Femur (tissue), 1 donor: ENCODE results near the gene IL17A.

Source experiments
- DNase-seq: peaks from one replicate; pipeline ENCODE4 v3.0.0-alpha.2; 2017

Gene IL17A

DNA sequence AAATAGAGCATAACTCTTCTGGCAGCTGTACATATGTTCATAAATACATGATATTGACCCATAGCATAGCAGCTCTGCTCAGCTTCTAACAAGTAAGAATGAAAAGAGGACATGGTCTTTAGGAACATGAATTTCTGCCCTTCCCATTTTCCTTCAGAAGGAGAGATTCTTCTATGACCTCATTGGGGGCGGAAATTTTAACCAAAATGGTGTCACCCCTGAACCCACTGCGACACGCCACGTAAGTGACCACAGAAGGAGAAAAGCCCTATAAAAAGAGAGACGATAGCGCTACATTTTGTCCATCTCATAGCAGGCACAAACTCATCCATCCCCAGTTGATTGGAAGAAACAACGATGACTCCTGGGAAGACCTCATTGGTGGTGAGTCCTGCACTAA lies at the start of gene IL17A:
Gene IL17A (plus strand): TSS at position 301 of the 400 bp plus-strand sequence. CDS start 57 bp downstream, at position 358.
- DNase-seq: no peak

DNA sequence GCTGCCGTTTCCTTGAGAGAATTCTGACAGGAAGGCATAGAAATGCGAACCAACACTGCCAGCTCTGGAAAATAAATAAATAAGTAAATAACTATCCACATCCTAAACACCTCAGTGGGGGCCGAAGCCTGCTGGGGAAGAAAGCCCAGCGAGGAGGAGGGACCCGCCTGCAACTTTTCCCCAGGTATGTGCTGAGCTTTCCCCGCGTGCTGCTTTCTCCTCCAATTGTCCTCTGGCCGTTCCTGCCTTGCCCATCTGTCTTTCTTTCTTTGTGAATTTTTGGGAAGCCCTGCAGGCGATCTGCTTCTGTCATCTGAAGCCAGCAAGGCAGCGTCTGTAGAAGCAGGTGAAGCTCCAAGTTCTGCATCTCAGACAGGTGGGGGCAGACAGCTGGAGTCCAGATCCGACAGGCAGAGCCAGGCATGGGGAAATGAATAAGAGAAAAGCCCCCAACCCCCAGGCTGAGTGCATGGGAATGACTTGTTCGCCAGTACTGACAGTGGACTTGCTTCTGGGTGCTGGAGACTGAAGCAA lies 49.2 kb upstream of the IL17A start:
- no peak for DNase-seq

DNA sequence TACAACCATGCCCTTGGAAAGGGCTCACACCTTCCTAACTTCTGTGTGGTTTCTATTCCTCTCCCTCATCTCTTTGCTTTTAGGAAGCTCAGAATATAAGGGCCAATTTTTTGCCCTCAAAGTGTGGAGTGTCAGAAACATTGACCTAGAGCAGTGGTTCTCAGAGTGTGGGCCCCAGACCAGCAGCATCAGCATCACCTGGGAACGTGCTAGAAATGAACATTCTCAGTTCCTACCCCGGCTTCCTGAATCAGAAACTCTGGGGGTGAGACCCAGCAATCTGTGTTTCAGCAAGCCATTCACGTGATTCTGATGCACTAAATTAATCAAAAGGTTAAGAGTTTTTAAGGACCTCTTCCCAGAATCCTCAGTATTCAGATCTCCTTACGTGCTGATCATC lies 47.9 kb upstream of the IL17A start:
- no peak for DNase-seq

DNA sequence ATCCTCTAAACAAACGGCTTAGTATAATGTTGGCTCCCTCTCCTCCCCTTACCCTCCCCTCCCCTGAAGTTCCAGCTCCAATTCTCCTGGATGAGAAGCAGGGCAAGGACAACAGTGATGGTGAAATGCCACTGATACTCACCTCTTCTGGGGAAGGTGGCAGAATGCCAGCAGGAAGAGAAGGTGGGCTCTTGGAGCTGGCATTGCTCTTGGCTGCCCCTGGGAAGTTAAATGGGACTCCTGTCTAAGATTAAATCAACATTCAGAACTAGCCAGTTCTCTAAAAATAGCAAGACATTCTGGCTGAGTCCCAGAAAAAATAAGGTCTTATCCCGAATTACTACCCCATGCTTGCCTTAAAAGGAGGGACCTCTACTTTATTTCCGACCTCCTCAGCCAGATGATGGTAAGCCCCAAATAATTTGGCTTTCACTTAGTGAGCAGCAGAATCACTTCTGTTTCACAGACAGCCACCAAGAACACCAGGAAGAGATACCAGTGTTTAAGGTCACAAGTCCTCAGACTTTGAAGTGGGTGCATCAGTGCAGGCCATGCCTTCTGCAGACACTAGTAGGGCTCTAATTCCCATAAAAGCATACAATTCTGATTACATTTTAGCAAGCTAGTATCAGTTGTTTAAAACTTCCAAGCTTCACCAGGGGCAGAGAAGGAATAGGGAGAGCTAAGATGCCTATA lies 46.0 kb upstream of the IL17A start:
- DNase-seq: peak; percentile 39

DNA sequence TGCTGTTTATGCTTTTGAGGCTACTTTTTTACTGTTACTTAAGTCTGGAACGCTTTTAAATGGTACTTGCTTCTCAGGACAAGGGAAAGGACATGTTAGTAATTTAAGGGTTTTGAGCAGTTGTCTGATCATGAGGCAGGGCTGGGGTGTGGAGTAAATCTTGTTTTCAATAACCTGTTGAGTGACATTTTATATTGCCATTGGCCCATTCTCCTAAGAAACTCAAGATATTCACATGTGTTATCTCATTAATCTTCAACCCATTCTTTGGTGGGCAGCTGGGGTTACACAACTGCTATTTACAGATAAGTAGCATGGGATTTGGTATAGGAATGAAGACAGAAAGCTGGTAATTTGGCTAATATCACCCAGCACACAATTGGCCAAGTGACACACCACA lies 44.6 kb upstream of the IL17A start:
- DNase-seq: no peak

DNA sequence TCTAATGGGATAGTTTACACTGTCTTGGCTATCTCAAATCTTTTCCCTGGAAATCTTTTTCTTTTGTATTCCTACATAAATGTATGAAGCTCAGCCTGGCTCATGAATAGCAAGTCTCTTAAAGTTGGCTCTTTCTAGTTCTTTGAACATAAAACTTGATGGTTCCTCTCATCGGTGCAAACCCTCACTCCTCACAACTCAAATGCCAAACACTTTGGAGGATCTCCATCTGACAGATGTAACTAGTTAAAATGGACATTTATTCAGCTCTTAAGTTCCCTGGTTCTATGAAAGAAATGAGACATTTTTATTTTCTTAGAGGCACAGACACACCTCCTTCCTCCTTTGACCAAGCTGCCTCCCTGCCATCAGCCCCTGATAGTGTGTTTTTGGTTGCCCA lies 43.6 kb upstream of the IL17A start:
- no peak for DNase-seq

DNA sequence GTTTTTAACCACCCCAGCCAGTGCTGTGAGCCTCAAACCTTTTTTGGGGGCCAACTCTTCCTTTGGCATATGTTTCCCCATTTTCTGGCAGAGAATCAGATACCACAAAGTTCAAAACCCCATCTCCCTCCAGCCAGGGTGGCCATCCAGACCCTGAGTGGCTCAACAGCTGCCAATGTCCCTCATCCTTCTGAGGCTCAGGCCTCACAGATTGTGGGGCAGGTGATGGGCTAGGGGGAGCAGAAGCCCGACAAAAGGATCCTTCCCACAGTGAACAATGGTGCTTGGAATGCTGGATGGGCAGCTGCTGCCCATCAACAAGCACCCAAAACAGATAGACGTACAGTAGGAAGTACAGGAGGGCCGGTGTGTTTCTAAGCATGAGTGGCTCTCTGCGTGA lies 42.6 kb upstream of the IL17A start:
- no peak for DNase-seq

DNA sequence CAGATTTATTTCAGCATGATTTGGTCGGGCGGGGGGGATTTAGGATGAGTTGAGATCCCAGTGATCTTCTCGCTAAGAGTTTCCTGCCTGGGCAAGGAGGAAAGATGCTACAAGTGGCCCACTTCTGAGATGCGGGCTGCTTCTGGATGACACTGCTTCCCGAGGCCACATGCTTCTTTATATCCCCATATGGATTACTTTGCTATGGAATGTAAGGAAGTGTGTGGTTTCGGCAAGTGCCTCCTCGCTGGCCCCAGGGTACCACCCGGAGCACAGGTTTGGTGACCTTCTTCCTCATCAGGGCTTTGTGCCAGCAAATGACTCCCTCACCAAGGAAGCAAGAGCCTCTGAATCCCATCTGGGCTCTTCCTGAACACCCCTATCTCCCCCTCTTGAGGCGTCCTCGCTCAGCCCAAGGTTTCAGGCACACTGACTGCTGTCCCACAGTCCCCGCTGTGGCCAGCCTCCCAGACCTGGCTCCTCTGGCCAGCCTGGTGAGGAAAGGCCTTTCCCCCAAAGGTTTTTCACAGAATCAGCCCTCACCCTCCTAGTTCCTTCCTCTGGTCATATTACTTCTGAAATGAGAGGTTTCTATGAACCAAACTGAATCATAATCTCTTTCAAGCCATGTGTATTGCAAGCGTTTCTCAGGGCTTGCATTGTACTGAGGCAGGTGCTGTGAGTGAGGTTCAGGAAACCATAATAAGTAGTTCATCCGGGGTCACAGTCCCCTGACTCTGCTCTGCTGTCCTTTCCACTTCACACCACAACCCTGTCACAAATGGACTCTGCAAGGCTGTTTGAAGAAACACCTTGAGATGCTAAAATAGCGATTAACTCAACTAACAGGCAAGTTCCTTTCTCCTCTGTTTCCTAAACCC lies 41.7 kb upstream of the IL17A start:
- no peak for DNase-seq

DNA sequence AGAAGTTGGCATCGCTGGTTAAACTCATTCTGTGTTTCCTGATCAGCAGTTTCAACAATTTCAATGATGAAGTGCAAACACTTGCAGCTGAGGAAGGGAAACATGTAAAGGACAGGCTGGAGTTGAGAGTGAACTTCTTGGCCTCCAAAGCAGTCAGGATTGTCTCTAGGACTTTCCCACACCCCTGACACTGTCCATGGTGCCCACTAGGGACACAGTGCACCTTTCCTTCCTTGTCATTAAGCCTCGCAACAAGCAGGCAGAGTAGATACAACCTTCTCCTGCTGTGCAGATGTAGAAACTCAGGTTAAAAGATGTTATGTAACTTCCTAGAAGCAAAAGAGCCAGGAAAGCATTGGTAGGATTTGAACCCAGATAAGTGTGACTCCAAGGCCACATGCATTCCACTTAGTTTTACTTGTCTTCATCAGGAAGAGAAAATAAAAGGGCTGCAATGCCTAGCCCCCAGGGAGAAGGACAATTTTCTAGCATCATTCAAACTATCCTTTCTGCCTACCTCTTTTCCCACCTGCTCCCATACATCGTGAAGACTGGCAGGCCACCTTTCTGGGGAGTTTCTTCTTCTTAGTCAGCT lies 39.2 kb upstream of the IL17A start:
- DNase-seq: no peak

DNA sequence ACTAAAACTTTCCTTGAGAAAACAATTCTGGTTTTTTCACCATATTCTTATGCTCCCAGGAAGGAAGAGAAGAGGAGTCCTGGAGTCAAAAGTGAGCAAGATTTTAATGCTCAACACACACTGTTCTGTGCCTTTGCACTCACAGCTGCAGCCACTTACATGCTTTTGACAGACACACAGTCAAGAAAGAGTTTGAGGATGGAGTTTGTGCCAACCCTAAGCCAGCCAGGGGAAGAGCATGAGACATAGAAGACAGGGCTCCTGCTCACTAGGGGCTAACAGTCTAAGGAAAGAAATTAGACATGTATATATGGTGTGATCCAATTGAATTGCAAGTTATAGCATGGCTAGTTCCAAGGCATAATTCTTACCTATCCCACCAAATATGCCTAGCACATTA lies 37.1 kb upstream of the IL17A start:
- DNase-seq: no peak

DNA sequence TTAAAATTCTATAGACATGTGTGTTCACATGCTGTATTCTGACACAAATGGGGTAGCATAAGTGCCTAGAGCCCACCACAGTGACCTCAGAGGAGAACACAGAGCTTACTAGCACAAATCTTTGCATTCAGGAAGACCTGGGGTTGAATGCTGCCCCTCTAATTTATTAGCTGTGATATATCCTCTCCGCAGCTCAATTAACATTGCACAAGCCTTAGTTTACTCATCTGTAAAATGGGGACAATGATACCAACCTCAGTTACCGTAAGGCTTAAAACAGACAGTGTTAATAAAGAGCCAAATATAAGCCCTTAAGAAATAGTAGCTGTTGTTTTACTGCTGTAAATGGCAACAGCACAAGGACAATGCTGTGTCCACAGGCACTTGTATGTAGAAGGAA lies 36.2 kb upstream of the IL17A start:
- DNase-seq: no peak

DNA sequence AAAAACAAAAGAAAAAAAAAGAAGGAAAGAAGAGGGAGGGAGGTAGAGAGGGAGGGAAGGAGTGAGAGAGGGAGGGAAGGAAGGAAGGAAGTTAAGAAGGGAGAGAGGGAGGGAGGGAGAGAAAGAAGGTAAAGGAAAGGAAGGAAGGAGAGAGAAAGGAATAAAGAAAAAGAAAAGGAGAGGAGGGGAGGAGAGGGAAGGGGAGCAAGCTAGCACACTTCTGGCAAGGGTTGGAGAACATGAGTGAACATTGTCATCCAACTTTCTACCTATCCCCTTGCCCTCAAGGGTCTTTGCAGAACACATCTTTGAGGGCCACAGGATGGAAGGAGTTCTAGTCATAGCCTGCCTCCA lies 34.1 kb upstream of the IL17A start:
- no peak for DNase-seq

DNA sequence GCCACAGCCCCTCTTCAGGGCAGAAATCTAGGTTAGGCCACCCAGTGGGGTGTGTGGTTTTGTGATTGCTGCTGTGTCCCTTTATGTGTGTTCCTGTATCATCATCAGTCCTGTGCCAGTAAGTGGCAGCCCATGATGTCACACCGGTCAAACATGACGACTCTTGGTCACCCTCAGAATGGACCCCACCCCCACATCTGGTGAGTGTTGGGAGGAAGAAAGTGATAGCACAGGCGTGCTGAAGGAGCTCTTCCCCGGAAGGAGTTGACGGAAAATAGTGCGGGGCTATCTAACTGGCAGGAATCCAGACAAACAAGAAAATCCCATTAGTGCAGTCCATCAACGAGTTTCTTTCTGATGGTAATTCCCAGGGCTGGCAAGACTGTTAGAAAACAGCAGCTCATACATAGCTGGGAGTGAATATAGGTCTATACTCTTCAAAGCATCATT lies 33.4 kb upstream of the IL17A start:
- peak; percentile 34 for DNase-seq

DNA sequence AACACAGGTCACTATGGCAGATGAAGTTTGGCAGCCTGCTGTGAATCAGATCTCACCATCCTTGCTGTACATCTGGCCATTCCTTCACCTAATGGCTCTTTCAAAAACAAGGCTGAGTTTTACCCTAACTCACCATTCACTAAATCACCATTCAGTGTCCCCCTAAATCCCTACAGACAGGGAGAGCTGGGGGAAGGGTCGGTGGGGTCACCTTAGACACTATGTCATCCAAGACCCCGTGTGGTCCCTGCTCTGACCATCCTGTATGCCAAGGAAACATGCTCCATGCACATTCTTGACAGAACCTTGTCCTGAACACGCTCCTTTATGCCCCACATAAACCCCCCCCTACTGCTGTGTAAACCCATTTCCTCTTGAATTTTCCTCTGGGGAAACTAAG lies 31.8 kb upstream of the IL17A start:
- DNase-seq: no peak

DNA sequence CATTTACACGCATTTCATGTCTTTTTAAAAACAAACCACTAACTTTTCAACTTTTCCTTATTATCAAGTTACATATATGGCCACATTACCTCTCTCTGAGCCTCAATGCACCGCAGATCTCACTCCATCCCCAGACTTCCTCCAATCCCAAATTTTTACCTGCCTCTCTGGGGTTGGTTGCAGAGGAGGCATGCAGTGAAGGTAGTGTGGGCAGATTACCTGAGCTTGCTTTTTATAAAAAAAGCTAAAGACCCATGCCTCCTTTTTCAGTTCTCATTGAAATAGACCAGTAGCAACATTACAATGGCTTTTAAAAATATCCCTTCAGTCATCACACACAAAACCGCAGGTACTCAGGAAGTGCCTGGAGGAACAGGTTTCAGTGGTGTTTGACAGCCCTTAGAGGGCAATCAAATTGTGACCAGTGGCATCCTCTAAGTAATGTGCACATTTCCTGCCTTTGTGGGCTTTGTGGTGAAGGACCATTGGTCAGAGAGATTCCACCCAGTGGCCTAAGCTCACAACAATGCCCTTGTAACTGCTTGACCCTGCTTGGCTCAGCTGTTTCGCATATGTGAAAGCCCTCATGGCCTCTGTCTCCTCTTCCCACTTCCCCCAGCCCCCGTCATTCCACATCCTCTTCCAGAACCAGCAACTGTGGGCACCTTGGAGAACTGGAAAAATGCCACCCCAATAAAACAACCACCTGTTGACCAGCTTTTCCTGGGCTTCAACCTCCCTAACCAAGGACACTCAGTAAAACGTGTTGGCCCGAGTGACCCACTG lies 30.2 kb upstream of the IL17A start:
- DNase-seq: peak; percentile 45

DNA sequence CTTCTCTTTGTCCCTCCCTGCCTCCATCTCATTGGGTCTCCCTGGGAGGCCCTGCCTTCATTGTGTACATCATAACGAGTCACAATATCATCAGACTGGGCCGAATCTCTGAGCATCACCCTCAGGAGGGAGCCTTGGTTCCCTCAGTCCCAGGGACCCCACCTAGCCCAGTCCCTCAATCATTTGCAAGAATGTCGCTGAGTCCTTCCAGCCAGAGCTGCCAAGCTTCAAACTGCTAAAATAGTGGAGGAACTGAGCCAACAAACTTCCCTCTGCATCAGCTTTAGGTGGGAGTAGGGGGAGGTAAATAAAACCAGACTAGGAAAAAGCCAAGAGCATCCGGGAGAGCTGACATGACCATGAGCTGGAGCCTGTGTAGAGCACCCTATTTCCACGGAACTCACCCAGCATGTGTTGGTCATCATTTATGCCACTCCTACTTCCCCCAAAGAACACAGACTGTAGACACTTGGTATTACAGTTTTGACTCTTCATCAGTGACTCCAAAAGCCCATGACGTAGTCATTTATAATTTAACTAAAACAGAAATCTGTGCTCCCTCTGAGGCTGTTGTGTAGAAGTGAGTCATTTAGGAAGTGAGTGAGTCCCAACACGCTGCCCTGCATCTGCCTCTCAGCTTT lies 28.8 kb upstream of the IL17A start:
- DNase-seq: no peak

DNA sequence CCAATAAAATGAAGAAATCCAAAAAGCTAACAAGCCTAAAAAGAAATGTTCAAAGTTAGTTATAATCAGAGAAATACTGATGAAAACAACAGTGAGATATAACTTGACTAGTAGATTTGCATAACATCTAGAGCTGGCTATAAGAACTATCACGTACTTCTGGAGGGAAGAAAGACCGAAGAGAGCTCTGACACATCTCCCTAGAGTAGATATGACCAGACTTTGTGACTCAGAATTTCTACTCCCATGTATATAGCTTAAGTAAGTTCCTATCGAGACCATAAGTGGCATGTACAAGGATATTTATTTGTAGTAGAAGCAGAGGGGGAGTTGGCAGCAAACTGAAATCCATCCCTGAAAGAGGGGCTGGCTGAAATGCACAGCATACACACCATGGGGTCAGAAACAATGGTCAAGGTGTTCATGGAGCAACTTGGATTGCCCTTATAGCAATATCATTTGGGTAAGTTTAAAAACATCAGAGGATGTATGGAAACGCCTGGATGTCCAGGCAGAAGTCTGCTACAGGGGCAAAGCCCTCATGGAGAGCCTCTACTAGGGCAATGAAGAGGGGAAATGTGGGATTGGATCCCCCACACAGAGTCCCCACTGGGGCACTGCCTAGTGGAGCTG lies 25.6 kb upstream of the IL17A start:
- DNase-seq: no peak

DNA sequence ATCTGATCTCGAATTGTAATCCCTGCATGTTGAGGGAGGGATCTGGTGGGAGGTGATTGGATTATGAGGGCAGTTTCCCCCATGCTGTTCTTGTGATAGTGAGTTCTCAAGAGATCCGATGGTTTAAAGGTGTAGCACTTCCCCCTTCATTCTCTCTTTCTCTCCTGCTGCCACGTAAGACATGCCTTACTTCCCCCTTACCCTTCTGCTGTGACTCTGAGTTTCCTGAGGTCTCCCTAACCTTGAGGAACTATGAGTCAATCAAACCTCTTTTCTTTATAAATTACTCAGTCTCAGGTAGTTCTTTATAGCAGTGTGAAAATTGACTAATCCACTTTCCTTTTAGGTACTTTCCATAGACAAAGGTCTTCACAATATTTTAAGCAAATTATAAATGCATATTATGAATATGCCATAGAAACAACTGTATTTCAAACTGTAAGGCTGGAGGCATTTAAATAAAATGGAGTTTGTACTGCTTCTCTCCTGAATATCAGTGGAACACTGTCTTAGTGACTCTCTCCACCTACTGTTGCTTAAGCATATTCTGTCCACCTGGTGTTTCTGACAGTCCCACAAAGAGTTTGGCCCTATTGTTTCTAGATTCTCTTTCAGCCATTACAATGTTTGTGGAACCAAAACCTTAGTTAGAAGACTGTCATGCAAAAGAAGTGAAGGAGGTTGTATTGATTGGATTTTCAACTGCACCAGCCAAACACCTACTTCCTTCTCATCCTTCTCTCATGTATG lies 24.3 kb upstream of the IL17A start:
- no peak for DNase-seq

DNA sequence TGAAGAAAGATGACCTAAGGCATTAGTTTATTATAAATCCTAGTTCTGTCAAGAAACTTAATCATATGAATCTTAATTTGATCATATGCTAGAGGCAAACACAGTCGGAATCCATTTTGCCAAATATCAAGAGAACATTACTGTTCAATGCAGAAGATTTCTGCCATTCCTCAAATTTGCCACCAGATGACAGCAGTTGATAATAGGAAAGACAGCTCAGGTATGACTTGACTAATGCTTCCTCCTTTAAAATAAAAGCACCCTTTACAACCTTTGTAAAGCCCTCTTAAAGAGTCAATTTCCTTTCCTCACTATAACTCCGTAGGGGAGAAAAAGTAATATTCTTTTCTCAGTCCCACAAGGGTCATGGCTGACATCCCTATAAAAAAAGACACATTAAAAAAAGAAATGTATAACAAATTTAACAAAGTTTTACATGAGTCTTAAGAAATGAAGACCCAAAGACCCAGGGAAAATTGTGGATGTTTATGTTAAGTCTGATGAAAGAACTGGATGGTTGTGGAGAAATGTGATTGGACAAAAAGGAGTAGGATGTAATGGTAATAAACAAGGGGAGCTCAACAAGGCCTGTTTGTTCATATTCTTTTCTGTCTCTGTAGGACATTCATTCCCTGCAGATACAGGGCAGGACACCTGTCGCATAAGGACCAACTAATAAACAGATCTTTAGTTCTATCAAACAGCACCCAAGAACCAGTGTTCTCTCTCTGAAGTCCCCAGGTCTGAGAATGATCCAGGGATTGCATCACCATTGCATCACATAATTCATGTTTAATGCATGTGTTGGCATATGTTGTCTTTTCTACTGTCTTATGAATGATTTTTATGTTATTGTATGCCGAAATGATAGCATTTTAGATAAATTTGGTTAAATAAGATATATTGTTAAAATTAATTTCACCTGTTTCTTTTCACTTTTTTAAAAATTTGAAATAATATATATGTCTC lies 23.0 kb upstream of the IL17A start:
- DNase-seq: no peak
